GM21381 (cell line): ENCODE measurements around the gene CBFA2T3.

ENCODE experiments used
- ATAC-seq: cut with Tn5 transposase; IDR thresholded peaks from one replicate; pipeline ENCODE4 v1.9.1; 2021; ENCODE audit warnings: mild to moderate bottlenecking, moderate library complexity; ENCODE audit not compliant: unreplicated experiment

The CBFA2T3 gene

DNA sequence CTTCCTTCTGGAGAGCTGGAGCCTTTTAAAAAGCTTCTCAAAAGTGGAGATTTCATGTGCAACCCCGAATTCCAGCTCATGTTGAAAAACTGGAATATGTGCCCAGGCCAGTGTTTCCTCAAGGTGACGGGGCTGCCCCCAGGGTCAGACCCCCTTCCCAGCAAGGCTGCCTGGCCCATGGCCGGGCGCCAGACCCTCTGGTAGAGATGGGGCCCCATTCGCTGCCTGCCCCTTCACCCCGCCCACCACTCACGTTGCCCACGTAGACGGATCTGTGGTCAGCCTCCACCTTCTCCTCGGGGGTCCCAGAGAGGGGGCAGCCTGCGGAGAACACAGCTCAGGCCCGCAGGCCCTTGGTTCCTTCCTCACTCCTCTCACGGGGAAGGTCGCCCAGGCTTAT lies 111.7 kb downstream of the CBFA2T3 start:
- ATAC-seq: no peak

- ATAC-seq: no peak
Measured at GRCh38 chr16:88864521-88864920, 112.5 kb downstream of the CBFA2T3 start.

DNA sequence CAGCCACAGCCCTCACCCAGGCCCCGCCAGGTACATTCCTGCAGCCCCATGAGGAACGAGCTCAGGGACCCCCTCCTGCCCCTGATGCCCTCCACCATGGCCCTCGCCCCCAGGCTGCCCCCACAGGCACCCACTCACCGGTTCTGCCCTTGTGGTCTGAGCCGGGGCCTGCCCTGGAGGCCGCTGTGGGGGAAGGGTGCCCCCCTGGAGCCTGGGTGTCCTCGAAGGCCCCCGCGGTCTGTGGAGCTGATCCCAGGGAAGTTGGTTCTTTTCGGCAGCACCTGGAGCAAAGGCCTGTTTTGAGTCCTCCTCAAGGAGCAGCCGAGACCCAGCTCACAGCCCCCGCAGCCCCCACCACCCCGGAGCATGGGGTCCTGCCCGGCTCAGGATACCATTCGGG lies 112.9 kb downstream of the CBFA2T3 start:
- ATAC-seq: no peak

- no peak for ATAC-seq
Measured at GRCh38 chr16:88863426-88863825, 113.6 kb downstream of the CBFA2T3 start.

DNA sequence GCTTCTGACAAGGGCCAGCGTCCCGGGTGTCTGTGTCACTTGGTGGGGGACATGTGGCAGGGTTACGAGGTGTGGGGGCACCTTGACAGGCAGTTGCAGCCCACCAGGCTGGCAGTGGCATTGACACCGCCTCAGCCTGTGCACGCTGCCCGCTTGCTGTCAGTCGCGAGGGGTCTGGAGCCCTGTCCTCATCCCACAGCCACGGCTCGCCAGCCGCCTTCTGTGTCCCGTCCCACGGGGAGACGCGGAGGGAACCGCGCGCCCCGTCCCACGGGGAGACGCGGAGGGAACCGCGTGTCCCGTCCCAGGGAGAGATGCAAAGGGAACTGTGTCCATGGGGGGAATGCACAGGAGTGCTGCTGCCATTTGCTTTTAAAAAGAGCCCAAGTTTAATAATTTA lies 114.0 kb downstream of the CBFA2T3 start:
- no peak for ATAC-seq

DNA sequence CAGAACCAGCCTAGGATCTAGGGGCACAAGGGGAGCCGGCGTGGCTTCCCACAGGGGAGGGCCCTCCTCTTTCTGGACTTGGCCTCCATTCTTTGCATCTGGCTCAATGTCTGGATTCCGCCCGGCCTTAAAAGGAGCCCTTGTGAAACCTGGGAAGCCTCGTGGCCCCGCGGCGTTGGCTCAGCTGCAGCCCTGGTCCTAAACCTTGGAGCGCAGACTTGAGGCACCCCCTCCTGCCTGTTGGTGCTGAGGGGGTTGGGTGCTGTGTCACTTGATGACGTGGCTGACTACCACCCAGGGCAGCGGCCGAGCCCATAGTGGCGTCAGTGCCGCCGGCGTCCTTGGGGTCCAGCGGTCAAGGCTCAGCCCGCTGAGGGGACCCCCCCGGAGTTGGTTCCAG lies 115.6 kb downstream of the CBFA2T3 start:
- no peak for ATAC-seq

DNA sequence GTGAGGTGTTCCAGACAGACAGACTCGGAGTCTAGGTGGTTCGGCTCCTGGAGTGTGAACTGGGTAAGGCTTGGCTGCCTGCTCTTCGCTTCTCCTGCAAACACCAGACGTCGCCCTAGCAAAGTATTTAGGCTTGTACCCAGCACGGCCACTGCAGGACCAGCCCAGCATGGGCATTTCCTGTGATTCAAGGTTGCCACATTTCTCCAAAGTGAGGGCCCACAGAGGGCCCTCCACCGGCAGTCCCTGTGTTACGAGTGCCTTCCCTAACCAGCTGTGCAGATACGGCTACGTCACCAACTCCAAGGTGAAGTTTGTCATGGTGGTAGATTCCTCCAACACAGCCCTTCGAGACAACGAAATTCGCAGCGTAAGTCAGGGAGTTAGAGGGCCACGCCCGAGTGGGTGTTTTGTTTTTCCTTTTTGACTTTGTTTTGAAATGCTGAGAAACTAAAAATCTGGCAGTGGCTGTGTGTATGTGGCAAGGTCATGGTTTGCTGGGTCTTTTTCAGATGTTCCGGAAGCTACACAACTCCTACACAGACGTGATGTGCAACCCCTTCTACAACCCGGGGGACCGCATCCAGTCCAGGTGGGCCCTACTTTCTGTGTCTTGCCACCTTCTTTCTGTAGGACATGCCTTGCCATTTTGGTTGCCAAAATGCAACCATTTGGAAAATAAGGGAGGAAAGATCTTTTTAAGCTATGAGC lies 117.5 kb downstream of the CBFA2T3 start:
- no peak for ATAC-seq

- ATAC-seq: peak; percentile 36
Measured at GRCh38 chr16:88857728-88858339, 119.2 kb downstream of the CBFA2T3 start.

DNA sequence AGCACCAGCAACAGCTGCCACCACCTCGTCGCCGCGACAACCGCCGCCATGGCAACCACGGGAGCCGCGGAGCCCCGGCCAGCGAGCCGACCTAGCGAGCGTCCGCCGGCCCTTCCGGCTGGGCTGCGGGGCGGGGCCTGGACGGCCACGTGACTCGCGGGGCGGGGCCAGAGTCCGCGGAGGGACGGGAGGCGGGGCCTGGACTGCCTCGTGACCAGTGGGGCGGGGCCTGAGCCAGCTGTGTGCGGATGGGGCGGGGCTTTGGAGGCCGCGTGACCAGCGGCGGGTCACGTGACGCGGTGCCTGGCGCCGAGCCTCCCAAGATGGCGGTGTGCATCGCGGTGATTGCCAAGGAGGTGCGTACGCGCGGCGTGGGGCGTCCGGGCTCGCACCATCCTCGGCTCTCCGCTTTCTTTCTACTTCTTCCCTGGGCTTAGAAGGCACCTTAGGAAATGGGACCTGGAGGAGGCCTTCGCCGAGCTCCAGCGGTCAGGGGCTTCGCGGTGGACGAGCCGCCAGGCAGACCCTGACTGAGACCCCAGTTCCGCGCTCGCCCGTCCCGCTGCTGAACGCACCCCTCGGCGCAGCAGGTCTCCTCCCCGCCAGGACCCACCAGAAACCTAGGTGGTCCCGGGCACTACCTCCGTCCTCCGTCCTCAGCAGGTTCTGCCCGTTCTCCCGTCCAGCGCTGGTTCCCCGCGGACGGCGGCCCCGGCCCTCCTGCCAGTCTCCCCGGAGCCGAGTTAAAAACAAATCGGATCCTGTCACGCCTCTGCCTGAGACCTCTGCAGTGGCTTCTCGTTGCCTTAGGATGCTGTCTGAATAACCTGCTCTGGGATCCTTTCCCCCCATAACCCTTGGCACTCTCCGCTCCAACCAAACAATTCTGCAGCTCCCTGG lies 119.9 kb downstream of the CBFA2T3 start, which contains the start of the genes GALNS and TRAPPC2L:
Gene GALNS, minus strand, starts transcription at position 120 of the 900 bp plus-strand sequence. Its CDS starts 70 bp downstream, at position 50.
Gene TRAPPC2L, plus strand, starts transcription at position 300 of the 900 bp plus-strand sequence. Its CDS starts 24 bp downstream, at position 324.
- peak; percentile 82 for ATAC-seq

DNA sequence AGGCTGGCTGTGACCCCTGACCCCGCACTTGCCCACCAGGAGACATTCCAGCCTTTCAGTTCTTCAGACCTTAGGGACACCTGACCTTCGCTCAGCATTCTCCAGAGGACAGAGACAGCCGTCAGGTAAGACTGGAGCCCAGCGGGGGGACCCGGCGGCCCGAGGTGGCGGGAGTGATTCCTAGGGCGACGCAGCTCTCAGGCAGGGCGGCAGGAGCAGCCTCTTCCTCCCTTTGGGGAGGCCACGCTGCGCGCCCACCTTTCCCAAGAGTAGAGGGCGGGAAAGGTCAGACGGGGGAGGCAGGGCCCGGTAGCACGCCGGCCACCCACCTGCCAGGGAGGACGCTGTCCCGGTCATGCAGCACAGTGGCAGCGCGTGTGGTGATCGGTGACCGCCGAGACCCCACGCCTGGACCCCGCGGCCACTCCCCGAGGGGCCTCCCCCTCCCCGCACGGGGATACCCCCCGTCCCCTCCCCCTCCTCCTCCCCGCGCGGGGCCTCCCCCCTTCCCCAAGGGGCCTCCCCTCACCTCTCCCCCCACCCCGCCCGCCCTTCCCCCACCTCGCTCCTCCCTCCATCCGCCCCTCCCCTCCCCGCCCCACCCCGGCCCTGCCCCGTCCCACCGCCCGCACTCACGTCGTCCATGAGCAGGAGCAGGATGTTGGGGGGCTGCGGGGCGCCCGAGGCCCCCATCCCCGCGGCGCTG lies 120.7 kb downstream of the CBFA2T3 start:
- no peak for ATAC-seq

GRCh38 chr16:88855736-88856121 lies 121.3 kb downstream of the CBFA2T3 start:
- no peak for ATAC-seq

GRCh38 chr16:88855176-88855575 lies 121.8 kb downstream of the CBFA2T3 start:
- ATAC-seq: no peak

- ATAC-seq: no peak
Measured at GRCh38 chr16:88854306-88855111, 122.5 kb downstream of the CBFA2T3 start.

DNA sequence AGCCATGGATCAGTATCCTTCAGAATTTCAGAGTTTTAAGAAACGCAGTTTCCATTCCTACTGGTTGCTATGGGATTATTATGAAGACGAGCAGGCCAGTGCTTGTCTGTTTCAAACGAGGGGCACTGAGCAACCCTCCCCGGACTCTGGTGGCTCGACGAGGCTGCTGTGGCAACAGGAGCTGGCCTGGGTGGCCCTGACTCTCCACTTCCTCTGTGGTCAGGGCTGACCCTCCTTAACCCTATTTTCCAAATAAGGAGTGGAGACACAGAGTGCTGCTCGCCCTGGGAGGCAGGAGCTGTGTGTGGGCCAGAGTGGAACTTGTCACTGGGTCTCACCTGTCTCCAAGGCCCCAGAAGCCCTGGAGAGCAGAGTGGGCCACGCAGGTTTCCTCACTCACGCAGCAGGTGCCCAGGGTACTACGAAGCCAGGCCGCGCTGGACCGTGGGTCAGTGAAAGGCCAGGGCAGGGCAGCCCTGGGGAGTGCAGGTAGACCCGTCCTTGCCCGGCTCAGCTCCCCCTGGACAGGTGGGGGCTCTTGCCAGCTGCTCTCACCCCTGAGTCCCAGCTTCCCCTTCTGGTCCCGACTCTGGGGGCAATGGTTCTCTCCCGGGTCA lies 123.6 kb downstream of the CBFA2T3 start:
- ATAC-seq: no peak

- ATAC-seq: no peak
Measured at GRCh38 chr16:88851616-88852015, 125.4 kb downstream of the CBFA2T3 start.

- no peak for ATAC-seq
Measured at GRCh38 chr16:88850531-88851199, 126.3 kb downstream of the CBFA2T3 start.

DNA sequence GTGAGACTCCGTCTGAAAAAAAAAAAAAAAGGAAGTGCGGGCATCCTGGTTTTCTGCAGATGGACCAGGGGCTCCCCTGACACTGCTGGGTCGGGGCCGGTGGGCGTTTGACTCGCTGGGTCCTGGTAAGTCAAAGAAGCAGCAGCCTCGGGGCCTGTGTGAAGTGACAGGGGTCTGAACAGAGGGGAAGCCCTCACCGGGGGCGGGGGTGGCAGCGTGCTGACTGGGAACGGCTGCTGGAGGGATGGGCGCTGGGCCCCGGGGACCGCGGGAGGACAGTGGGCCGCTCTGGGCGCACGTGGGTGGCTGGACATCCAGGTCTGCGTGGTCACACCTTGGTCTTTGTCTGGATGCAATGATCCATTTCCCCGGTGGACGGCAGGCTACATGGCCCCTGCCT lies 128.4 kb downstream of the CBFA2T3 start:
- no peak for ATAC-seq

- no peak for ATAC-seq
Measured at GRCh38 chr16:88847654-88848053, 129.4 kb downstream of the CBFA2T3 start.

DNA sequence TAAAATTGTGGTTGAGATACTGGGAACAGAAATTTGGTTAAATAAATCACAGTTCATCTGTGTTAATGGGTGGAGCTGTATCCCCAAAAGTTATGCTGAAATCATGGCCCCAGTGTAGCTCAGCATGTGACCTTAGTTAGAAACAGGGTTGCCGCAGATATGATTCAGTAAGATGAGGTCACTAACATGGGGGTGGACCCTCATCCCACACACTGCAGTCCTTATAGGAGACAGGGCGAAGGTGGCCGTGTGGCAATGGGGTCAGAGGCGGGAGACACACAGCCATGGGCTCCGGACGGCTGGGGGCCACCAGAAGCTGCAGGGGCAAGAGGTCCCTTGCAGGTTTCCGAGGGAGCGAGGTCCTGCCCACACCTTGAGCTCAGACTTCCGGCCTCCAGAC lies 130.9 kb downstream of the CBFA2T3 start:
- ATAC-seq: no peak
